Measurements from ENCODE around the gene DSC1. TPM values are rescaled to one million over a fixed set of nuclear protein-coding genes. Genes with fewer than 3 reads are reported as not detected.

DSC1 gene
- total RNA-seq, 1 donor from 2014 or later, result not detected

DNA sequence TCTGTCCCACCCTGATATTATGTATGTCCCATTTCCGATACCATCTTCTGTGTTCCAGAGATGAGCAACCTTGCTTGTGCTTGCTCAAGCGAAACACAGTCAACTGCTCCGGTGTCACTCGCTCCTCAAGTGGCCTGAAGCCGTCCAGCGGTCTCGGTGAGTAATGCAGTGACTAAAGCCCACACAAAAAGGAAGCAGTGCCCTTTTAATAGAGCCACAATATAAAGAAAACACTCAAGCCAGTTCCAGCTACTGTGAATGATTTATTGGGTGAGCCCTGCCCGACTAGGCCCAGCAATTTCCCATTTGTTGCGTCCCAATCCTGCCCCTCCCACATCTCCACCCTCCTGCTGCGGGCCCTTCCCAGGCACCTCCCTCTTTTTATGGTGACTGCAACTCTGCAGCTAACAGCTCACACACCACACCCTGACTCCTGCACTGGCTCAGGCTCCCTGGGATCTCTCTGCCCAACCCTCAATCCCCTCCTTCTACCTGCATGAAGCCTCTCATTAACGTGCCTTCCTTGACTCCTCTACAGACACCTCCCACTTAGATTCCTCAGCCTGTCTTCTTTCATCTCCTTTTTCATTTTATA is 44.2 kb upstream of the DSC1 start:
- H3K4me1 Mint-ChIP-seq (ENCODE audit: low read depth, unreplicated experiment), result no peaks in the 10 kb centered on the region
- no peak overlapping the region for H3K27ac Mint-ChIP-seq (ENCODE audit: unreplicated experiment)
- no peak for DNase-seq
- H3K27me3 Mint-ChIP-seq (ENCODE audit: unreplicated experiment), result no peaks in the 10 kb centered on the region
- no peak for TF ChIP-seq CTCF (IDR thresholded peaks at IDR 0.05; ENCODE audit: partially characterized antibody, unreplicated experiment)
- no peak overlapping the region for H3K4me3 Mint-ChIP-seq (ENCODE audit: unreplicated experiment)
- H3K36me3 Mint-ChIP-seq (ENCODE audit: unreplicated experiment), result no peaks in the 10 kb centered on the region
- H3K9me3 Mint-ChIP-seq (ENCODE audit: unreplicated experiment), result no peaks in the 10 kb centered on the region

GRCh38 chr18:31206071-31206470 is 43.4 kb upstream of the DSC1 start:
- no peaks in the 10 kb centered on the region for H3K4me1 Mint-ChIP-seq (ENCODE audit: low read depth, unreplicated experiment)
- H3K27me3 Mint-ChIP-seq (ENCODE audit: unreplicated experiment), result no peaks in the 10 kb centered on the region
- no peak overlapping the region for H3K27ac Mint-ChIP-seq (ENCODE audit: unreplicated experiment)
- no peak overlapping the region for H3K4me3 Mint-ChIP-seq (ENCODE audit: unreplicated experiment)
- no peaks in the 10 kb centered on the region for H3K9me3 Mint-ChIP-seq (ENCODE audit: unreplicated experiment)
- no peak for TF ChIP-seq CTCF (IDR thresholded peaks at IDR 0.05; ENCODE audit: partially characterized antibody, unreplicated experiment)
- no peak for DNase-seq
- H3K36me3 Mint-ChIP-seq (ENCODE audit: unreplicated experiment), result no peaks in the 10 kb centered on the region

DNA sequence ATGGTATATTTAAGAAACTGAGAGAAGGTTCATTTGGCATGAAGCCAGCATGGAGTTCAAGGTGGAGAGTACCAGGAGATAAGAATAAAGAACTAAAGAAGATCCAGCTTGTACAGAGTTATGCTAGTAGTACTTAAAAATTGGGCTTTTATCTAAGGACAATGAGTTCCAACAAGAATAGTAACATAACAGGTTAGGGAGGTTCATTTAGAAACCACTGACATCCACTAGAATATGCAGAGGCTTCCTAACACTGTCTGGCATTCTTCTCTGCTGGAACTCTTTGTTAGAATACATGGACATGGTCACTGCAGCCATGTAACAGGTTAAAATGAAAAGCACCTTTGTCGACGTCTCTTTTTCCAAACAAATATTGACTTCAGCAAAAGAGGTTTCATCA is 42.6 kb upstream of the DSC1 start:
- no peak for TF ChIP-seq CTCF (IDR thresholded peaks at IDR 0.05; ENCODE audit: partially characterized antibody, unreplicated experiment)
- H3K27ac Mint-ChIP-seq (ENCODE audit: unreplicated experiment), result no peak overlapping the region
- no peaks in the 10 kb centered on the region for H3K9me3 Mint-ChIP-seq (ENCODE audit: unreplicated experiment)
- H3K4me1 Mint-ChIP-seq (ENCODE audit: low read depth, unreplicated experiment), result no peaks in the 10 kb centered on the region
- no peak overlapping the region for H3K4me3 Mint-ChIP-seq (ENCODE audit: unreplicated experiment)
- no peak for DNase-seq
- no peaks in the 10 kb centered on the region for H3K36me3 Mint-ChIP-seq (ENCODE audit: unreplicated experiment)
- H3K27me3 Mint-ChIP-seq (ENCODE audit: unreplicated experiment), result no peaks in the 10 kb centered on the region

- no peak for TF ChIP-seq CTCF (IDR thresholded peaks at IDR 0.05; ENCODE audit: partially characterized antibody, unreplicated experiment)
- DNase-seq, result no peak
- no peaks in the 10 kb centered on the region for H3K36me3 Mint-ChIP-seq (ENCODE audit: unreplicated experiment)
- no peak overlapping the region for H3K4me3 Mint-ChIP-seq (ENCODE audit: unreplicated experiment)
- no peaks in the 10 kb centered on the region for H3K27me3 Mint-ChIP-seq (ENCODE audit: unreplicated experiment)
- H3K9me3 Mint-ChIP-seq (ENCODE audit: unreplicated experiment), result no peaks in the 10 kb centered on the region
- H3K27ac Mint-ChIP-seq (ENCODE audit: unreplicated experiment), result no peak overlapping the region
- no peaks in the 10 kb centered on the region for H3K4me1 Mint-ChIP-seq (ENCODE audit: low read depth, unreplicated experiment)
Observed at GRCh38 chr18:31204833-31205232, 42.2 kb upstream of the DSC1 start.

- no peaks in the 10 kb centered on the region for H3K36me3 Mint-ChIP-seq (ENCODE audit: unreplicated experiment)
- no peak for DNase-seq
- H3K9me3 Mint-ChIP-seq (ENCODE audit: unreplicated experiment), result no peaks in the 10 kb centered on the region
- H3K27ac Mint-ChIP-seq (ENCODE audit: unreplicated experiment), result no peak overlapping the region
- H3K4me3 Mint-ChIP-seq (ENCODE audit: unreplicated experiment), result no peak overlapping the region
- no peaks in the 10 kb centered on the region for H3K4me1 Mint-ChIP-seq (ENCODE audit: low read depth, unreplicated experiment)
- TF ChIP-seq CTCF (IDR thresholded peaks at IDR 0.05; ENCODE audit: partially characterized antibody, unreplicated experiment), result no peak
- no peaks in the 10 kb centered on the region for H3K27me3 Mint-ChIP-seq (ENCODE audit: unreplicated experiment)
Observed at GRCh38 chr18:31204166-31204565, 41.5 kb upstream of the DSC1 start.
